ENCODE measurements around the gene MIS18BP1. TPM values are rescaled to one million over a fixed set of nuclear protein-coding genes. Genes with fewer than 3 reads are reported as not detected.

The MIS18BP1 gene
- total RNA-seq, 4 donors from 2014 or later, result 26.5 to 44.9 (median 34.7) TPM

DNA sequence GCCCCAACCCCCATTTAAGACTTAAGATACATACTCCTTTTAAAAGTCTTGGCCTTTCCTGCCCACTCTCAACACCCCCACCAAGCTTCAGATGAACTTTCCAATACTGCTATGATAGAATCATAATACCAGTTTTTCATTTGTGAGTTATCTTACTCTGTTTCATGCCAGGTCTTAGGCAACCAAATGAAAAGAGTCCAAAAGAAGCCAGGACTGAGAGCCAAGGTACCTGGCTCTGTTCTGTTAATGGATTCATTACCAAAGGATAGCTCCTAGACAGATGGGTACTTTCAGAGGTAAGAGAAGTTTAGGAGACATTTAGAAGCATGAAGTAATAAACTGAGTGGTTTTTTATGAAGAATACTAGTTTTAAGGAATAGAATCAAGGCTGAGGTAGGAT is 83.1 kb downstream of the MIS18BP1 start:
- Histone ChIP-seq H3K36me3 (no peaks in the 10 kb centered on the region), H3K4me1 (no peaks in the 10 kb centered on the region), H3K4me3 (replicated peaks in 1 of 3) (no peak overlapping the region), H3K9me3 (no peaks in the 10 kb centered on the region), H3K27me3 (no peaks in the 10 kb centered on the region), H3K27ac (no peak overlapping the region)
- DNase-seq, result no peak
- TF ChIP-seq, protein P1, sequence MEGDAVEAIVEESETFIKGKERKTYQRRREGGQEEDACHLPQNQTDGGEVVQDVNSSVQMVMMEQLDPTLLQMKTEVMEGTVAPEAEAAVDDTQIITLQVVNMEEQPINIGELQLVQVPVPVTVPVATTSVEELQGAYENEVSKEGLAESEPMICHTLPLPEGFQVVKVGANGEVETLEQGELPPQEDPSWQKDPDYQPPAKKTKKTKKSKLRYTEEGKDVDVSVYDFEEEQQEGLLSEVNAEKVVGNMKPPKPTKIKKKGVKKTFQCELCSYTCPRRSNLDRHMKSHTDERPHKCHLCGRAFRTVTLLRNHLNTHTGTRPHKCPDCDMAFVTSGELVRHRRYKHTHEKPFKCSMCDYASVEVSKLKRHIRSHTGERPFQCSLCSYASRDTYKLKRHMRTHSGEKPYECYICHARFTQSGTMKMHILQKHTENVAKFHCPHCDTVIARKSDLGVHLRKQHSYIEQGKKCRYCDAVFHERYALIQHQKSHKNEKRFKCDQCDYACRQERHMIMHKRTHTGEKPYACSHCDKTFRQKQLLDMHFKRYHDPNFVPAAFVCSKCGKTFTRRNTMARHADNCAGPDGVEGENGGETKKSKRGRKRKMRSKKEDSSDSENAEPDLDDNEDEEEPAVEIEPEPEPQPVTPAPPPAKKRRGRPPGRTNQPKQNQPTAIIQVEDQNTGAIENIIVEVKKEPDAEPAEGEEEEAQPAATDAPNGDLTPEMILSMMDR (IDR thresholded peaks at IDR 0.05), result no peak
- TF ChIP-seq POLR2A (IDR thresholded peaks at IDR 0.05), result no peak
- intact Hi-C loops (cut with DNase I), result no loop called here

DNA sequence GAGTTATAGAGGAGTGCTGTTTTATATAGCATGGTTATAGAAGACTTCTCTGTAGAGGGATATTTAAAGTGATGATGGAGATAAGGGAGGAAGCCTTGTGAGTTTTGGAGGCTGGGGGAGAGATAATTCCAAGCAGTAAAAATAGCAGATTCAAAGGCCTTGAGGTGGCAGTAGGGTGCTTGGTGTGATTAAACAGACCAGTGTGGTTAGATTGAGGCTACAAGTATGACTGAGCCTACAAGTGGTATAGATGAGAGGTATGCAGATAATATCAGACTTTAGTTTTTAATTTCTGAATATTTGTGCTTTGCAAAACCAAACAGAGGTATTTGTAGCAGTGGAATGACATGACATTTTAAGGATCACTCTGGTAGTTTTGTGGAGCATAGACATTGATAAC is 96.9 kb downstream of the MIS18BP1 start:
- no peaks in the 10 kb centered on the region for H3K27me3 ChIP-seq

More for the DNA sequence above, 96.9 kb downstream of the MIS18BP1 start:
- Histone ChIP-seq H3K4me1 (no peaks in the 10 kb centered on the region), H3K9me3 (no peaks in the 10 kb centered on the region), H3K36me3 (no peaks in the 10 kb centered on the region), H3K27ac (no peak overlapping the region), H3K4me3 (replicated peaks in 1 of 3) (no peak overlapping the region)
- DNase-seq, result no peak
- no peak for TF ChIP-seq POLR2A (IDR thresholded peaks at IDR 0.05)
- TF ChIP-seq, protein P1 (IDR thresholded peaks at IDR 0.05), result no peak
- intact Hi-C loops (cut with DNase I), result no loop called here

Small RNAs within 50 kb of the gene (small RNA-seq; reads per million reads assigned to genes)
- gene RNU6-552P, result not detected

Other genes starting within 250 kb of the MIS18BP1 start
- 10 to 100 TPM; 33.2 to 47.0 (median 37.6) TPM for gene PRPF39, start 169.1 kb downstream of the MIS18BP1 start, total RNA-seq
- 10 to 100 TPM; 12.3 to 45.1 (median 40.9) TPM for gene FKBP3, start 118.7 kb downstream of the MIS18BP1 start, total RNA-seq
- gene FANCM, start 117.3 kb downstream of the MIS18BP1 start, total RNA-seq, result 10 to 100 TPM in 1 of 4 donors, 1 to 10 TPM in 3; 4.2 to 15.7 (median 7.6) TPM